ENCODE measurements around the gene SDC4. TPM values are rescaled to one million over a fixed set of nuclear protein-coding genes. Genes with fewer than 3 reads are reported as not detected.

The SDC4 gene
- total RNA-seq, 1 donor from 2014 or later: 7.4 TPM

DNA sequence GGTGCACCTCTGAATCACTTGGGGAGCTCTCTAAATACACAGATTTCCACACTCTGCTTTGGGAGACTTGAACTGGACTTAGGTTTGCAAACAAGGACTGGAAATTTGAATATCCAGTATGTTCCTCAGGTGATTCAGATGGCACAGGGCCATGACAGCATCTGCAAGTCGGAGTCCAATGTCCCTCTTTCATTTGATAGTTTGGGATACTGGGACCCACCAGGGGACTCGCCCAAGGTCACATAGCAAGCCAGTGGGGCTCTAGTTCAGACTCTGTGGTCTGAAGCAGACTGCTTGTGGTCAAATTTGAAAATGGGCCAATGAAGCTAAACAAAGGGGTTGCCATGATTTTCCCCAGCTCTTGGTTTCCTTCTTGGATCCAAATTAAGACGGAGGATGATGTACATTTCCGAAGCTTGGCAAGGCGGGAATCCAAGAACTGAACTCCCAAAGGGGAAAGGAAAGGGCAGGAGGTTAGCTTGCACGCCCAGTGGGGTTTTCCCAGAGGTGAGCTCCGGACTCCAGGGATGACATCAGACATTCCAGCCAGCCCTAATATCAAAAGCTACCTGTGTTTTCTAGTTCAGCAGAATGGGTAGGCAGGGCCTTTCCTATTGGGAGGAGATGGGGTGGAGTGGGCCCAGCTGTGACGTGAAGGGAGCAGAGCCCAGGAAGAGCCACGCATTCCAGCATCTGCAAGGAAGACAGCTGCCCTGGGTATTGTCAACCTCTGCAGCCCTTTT lies 11.4 kb upstream of the SDC4 start:
- DNase-seq (ENCODE audit: low spot score): no peak
- TF ChIP-seq, protein P1, sequence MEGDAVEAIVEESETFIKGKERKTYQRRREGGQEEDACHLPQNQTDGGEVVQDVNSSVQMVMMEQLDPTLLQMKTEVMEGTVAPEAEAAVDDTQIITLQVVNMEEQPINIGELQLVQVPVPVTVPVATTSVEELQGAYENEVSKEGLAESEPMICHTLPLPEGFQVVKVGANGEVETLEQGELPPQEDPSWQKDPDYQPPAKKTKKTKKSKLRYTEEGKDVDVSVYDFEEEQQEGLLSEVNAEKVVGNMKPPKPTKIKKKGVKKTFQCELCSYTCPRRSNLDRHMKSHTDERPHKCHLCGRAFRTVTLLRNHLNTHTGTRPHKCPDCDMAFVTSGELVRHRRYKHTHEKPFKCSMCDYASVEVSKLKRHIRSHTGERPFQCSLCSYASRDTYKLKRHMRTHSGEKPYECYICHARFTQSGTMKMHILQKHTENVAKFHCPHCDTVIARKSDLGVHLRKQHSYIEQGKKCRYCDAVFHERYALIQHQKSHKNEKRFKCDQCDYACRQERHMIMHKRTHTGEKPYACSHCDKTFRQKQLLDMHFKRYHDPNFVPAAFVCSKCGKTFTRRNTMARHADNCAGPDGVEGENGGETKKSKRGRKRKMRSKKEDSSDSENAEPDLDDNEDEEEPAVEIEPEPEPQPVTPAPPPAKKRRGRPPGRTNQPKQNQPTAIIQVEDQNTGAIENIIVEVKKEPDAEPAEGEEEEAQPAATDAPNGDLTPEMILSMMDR (IDR thresholded peaks at IDR 0.05; ENCODE audit: unreplicated experiment): no peak
- Mint-ChIP-seq H3K27me3 (ENCODE audit: unreplicated experiment) (peaks cover 8% of the 10 kb centered on the region), H3K4me1 (ENCODE audit: unreplicated experiment) (peaks cover 15% of the 10 kb centered on the region), H3K36me3 (ENCODE audit: low read depth, unreplicated experiment) (no peaks in the 10 kb centered on the region), H3K27ac (ENCODE audit: unreplicated experiment) (no peak overlapping the region), H3K9me3 (ENCODE audit: unreplicated experiment) (no peaks in the 10 kb centered on the region), H3K4me3 (ENCODE audit: unreplicated experiment) (no peak overlapping the region)

DNA sequence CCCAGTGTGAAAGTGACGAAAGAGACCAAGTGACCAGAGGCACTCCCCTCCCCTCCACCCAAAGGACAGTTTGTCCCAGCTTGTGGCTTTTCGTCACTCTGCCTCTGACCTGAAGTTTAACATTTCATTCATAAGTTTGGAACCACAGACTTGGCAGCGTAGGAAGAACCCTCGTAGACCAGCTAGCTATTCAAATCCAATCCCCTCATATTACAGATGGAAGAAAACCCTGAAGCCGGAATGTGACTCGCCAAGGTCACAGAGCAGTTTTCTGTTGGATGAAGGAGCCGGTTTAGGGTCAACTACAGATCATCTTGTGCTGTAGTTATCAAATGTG lies 10.8 kb upstream of the SDC4 start:
- Mint-ChIP-seq H3K27ac (ENCODE audit: unreplicated experiment) (no peak overlapping the region), H3K4me3 (ENCODE audit: unreplicated experiment) (no peak overlapping the region), H3K4me1 (ENCODE audit: unreplicated experiment) (peaks cover 14% of the 10 kb centered on the region), H3K9me3 (ENCODE audit: unreplicated experiment) (no peaks in the 10 kb centered on the region), H3K36me3 (ENCODE audit: low read depth, unreplicated experiment) (no peaks in the 10 kb centered on the region), H3K27me3 (ENCODE audit: unreplicated experiment) (peaks cover 8% of the 10 kb centered on the region)
- TF ChIP-seq, protein P1 (IDR thresholded peaks at IDR 0.05; ENCODE audit: unreplicated experiment): no peak
- no peak for DNase-seq (ENCODE audit: low spot score)

DNA sequence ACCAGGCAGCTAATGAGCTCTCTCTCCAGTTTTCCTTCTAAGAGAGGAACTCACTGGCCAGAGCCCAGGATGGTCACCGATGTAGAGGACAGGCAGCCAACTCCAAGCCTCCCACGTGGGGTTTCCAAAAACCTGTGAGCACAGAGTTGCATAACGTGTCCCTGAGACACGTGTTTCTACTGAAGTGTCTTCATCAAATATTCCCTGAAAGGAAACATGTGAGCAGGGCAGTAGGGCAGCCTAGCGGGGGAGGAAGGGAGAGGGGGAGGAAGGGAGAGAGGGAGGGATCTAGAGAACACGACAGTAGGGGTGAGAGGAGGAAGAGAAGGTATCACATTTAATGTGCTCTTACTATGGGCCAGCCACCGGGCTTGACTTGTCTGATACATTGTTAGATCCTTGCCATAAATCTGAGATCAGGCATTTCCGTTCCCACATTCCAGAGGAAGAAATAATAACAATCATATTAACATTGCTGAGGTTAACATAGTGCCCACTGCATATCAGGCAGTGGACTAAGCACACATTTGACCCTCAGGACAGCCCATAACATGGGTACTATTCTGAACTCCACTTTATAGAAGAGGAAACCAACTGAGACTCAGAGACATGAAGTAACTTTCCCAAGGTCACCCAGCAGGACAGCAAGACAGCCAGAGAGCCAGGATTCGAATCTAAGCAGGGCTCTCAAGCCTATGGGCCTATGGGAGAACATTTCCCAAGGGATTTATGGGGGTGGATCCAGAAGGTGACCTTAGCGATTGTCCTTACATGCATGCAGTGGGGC lies 10.3 kb upstream of the SDC4 start:
- Mint-ChIP-seq H3K4me3 (ENCODE audit: unreplicated experiment) (no peak overlapping the region), H3K27ac (ENCODE audit: unreplicated experiment) (no peak overlapping the region), H3K9me3 (ENCODE audit: unreplicated experiment) (no peaks in the 10 kb centered on the region), H3K36me3 (ENCODE audit: low read depth, unreplicated experiment) (no peaks in the 10 kb centered on the region), H3K4me1 (ENCODE audit: unreplicated experiment) (peaks cover 9% of the 10 kb centered on the region), H3K27me3 (ENCODE audit: unreplicated experiment) (peaks cover 8% of the 10 kb centered on the region)
- TF ChIP-seq, protein P1 (IDR thresholded peaks at IDR 0.05; ENCODE audit: unreplicated experiment): no peak
- no peak for DNase-seq (ENCODE audit: low spot score)

DNA sequence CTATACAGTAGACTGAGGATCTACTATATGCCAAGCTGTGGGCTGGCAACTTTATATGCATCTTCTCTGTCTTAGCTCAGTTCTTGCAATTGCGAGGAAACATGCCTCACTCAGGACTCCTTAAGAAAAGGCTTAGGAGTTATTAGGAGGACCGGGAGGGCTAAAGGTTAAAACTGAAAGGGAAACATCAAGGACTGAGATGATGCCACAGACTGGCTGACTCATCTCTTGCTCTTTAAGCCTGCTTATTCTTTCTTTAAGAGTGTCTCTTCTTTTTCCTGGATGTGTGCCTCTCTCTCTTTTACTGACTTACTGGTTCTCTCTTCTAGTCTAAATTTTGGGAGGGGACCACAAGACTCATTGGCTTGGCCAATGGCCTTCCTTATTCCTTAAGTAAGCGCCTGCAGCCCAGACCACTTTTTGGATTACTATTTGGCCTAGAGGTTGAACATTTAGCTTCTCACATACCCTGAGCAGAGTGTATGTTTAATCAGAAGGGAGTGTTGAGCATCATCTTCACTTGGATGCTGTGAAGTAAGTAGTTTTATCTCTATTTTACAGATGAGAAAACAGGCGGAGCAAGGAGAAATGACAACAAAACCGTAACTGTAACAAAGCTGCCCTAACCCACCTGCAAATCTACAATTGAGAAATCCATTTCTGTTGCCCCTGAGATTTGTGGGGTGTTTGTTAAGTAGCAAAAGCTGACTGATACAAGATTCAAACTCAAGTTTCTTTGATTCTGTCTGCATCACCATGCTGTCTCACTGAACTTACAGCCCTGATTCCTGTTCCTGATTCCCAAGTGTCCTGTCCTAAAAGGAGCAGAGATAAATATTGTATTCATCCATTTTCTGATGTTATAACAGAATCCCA lies 7.2 kb upstream of the SDC4 start:
- H3K27me3 Mint-ChIP-seq (ENCODE audit: unreplicated experiment): no peaks in the 10 kb centered on the region
- TF ChIP-seq, protein P1 (IDR thresholded peaks at IDR 0.05; ENCODE audit: unreplicated experiment): no peak
- H3K9me3 Mint-ChIP-seq (ENCODE audit: unreplicated experiment): no peaks in the 10 kb centered on the region
- H3K4me1 Mint-ChIP-seq (ENCODE audit: unreplicated experiment): peaks cover 9% of the 10 kb centered on the region
- no peaks in the 10 kb centered on the region for H3K36me3 Mint-ChIP-seq (ENCODE audit: low read depth, unreplicated experiment)
- no peak overlapping the region for H3K4me3 Mint-ChIP-seq (ENCODE audit: unreplicated experiment)
- no peak for DNase-seq (ENCODE audit: low spot score)
- H3K27ac Mint-ChIP-seq (ENCODE audit: unreplicated experiment): no peak overlapping the region

Measured in endothelial cell (in vitro differentiated cells).